Activated T-helper 9 cell treated with anti-CD3 and anti-CD28 coated beads, Interleukin-2, amount 50 U/mL, for 16 hours (primary cell): ENCODE results near the gene IPO4.
A peak's percentile ranks its signal among the peaks of the same experiment; 100 is the strongest.
"Not testable (repeated sequence)": the region's sequence is repeated elsewhere in the genome, so short reads cannot be mapped to it uniquely, and the experiment has no call there.

Experiments used
- DNase-seq: peaks from one replicate; pipeline ENCODE4 v3.0.0-alpha.2; 2020; ENCODE audit warnings: low read depth

Gene IPO4

GRCh38 chr14:24188251-24189058 is at the start of gene IPO4:
Gene IPO4 (minus strand): TSS chr14:24188816. CDS start chr14:24188787, 29 bp downstream.
- DNase-seq: peak; percentile 93

GRCh38 chr14:24238123-24238522 is 49.5 kb upstream of the IPO4 start:
- DNase-seq: no peak

- DNase-seq: no peak
Observed at GRCh38 chr14:24237463-24237955, 48.9 kb upstream of the IPO4 start.

- DNase-seq: no peak
Observed at GRCh38 chr14:24236689-24237462, 48.3 kb upstream of the IPO4 start.

GRCh38 chr14:24235804-24236688 is 47.4 kb upstream of the IPO4 start:
- DNase-seq: no peak

GRCh38 chr14:24234095-24235005 is 45.7 kb upstream of the IPO4 start:
- no peak for DNase-seq

- DNase-seq: no peak
Observed at GRCh38 chr14:24233538-24233866, 44.9 kb upstream of the IPO4 start.

- DNase-seq: no peak
Observed at GRCh38 chr14:24232645-24233537, 44.3 kb upstream of the IPO4 start, which contains the start of gene GMPR2. Gene GMPR2 (plus strand): TSS chr14:24232929. CDS start chr14:24233254, 325 bp downstream.

- DNase-seq: peak; percentile 83
Observed at GRCh38 chr14:24232121-24232644, 43.6 kb upstream of the IPO4 start, which contains the start of gene NEDD8. Gene NEDD8 (minus strand): TSS chr14:24232367. CDS start chr14:24232267, 100 bp downstream.

- no peak for DNase-seq
Observed at GRCh38 chr14:24231263-24232120, 42.9 kb upstream of the IPO4 start.

- DNase-seq: no peak
Observed at GRCh38 chr14:24228902-24229301, 40.3 kb upstream of the IPO4 start.

GRCh38 chr14:24226473-24226872 is 37.9 kb upstream of the IPO4 start:
- no peak for DNase-seq

GRCh38 chr14:24224618-24225071 is 36.0 kb upstream of the IPO4 start:
- DNase-seq: no peak

- not testable (repeated sequence) for DNase-seq
Observed at GRCh38 chr14:24222987-24223386, 34.4 kb upstream of the IPO4 start.

GRCh38 chr14:24219521-24219920 is 30.9 kb upstream of the IPO4 start:
- no peak for DNase-seq

GRCh38 chr14:24219080-24219479 is 30.5 kb upstream of the IPO4 start:
- no peak for DNase-seq

GRCh38 chr14:24216876-24217275 is 28.3 kb upstream of the IPO4 start:
- not testable (repeated sequence) for DNase-seq

- DNase-seq: no peak
Observed at GRCh38 chr14:24216345-24216699, 27.7 kb upstream of the IPO4 start.
